Skeletal muscle tissue (tissue), 4 donors: ENCODE measurements around the gene GPR3. TPM values are rescaled to one million over a fixed set of nuclear protein-coding genes. Genes with fewer than 3 reads are reported as not detected.
"Not testable (repeated sequence)": the region's sequence is repeated elsewhere in the genome, so short reads cannot be mapped to it uniquely, and the experiment has no call there.

ENCODE experiments used
- H3K27ac ChIP-seq: one replicate; pipeline ENCODE4 v1.7.0; 2013; ENCODE audit warnings: mild to moderate bottlenecking, low read depth, low read length, inconsistent platforms
- H3K27me3 ChIP-seq, 3 donors: one replicate each; pipeline ENCODE4 v1.7.0; 2013; ENCODE audit warnings: low read length in 3 of 3; ENCODE audit not compliant: control insufficient read depth in 3 of 3, insufficient read depth in 3 of 3
- H3K36me3 ChIP-seq, 3 donors: one replicate each; pipeline ENCODE4 v1.7.0; 2013; ENCODE audit warnings: low read length in 3 of 3; ENCODE audit not compliant: control insufficient read depth in 3 of 3, insufficient read depth in 3 of 3
- H3K4me1 ChIP-seq, 3 donors: one replicate each; pipeline ENCODE4 v1.7.0; 2013; ENCODE audit warnings: low read length in 3 of 3, mild to moderate bottlenecking in 3 of 3; ENCODE audit not compliant: control insufficient read depth in 3 of 3, insufficient read depth in 3 of 3
- H3K4me3 ChIP-seq, 3 donors: one replicate each; pipeline ENCODE4 v1.7.0; 2013; ENCODE audit warnings: low read length in 3 of 3
- H3K9ac ChIP-seq, 3 donors: one replicate each; pipeline ENCODE4 v1.7.0; 2013; ENCODE audit warnings: low read length in 3 of 3, mild to moderate bottlenecking in 3 of 3, moderate library complexity in 2 of 3, low read depth in 1 of 3
- H3K9me3 ChIP-seq, 3 donors: one replicate each; pipeline ENCODE4 v1.7.0; 2013; ENCODE audit warnings: low read length in 3 of 3; ENCODE audit not compliant: control insufficient read depth in 3 of 3
- total RNA-seq: library from RNA; depleted of rRNA; stranded (reverse); fragments of >200 nt; gene quantifications from one replicate; pipeline ENCODE4 v1.2.3, GENCODE V29; 2014
- donor health status: Osteomylitis.

GPR3 gene
- total RNA-seq, 1 donor from 2014 or later, result under 0.01 TPM

DNA sequence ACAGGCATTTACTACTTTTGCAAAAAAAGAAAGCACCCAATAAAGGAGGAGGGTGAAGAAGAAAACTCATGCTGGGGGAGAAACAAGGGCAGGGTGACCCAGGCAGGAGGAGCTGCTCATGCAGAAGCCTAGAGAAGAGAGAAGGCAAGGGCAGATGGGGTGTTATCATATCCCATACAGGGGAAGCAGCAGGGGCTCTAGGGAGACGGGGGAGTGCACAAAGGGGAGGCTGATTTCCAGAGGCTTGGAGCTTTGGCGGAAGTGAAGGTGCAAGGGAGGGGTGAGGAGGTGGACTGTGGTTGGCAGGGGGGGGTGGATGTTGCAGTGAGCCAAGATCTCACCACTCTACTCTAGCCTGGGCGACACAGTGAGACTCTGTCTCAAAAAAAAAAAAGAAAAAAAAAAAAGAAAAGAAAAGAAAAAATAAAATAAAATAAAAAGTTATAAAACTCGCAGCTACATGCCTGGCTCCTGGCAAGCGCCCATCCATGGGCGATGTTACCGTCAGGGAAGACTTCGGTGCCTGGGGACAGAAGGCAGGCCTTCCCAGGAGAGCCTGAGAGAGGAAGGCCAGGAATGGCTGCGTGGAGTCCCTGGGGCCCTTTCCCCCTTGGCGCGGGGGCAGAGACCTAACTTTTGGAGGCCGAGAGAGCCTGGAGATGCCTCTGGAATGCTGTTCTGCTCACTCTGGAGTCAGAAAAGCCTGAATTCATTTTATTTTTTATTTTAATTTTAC is 14.5 kb upstream of the GPR3 start:
- Histone ChIP-seq H3K27me3 (peaks cover 0 to 2% (median 0%) of the 10 kb centered on the region in 3 donors), H3K27ac (no peak overlapping the region), H3K36me3 (no peaks in the 10 kb centered on the region), H3K9me3 (no peaks in the 10 kb centered on the region), H3K9ac (no peak overlapping the region), H3K4me3 (no peak overlapping the region), H3K4me1 (peaks cover 12 to 21% (median 13%) of the 10 kb centered on the region in 3 donors)

- Histone ChIP-seq H3K36me3 (no peaks in the 10 kb centered on the region), H3K9me3 (no peaks in the 10 kb centered on the region), H3K27me3 (peaks cover 0 to 4% (median 3%) of the 10 kb centered on the region in 3 donors), H3K4me3 (no peak overlapping the region), H3K27ac (no peak overlapping the region), H3K9ac (peak overlapping the region in 1 of 3 donors; percentile 33), H3K4me1 (peaks cover 12 to 20% (median 13%) of the 10 kb centered on the region in 3 donors)
Measured at GRCh38 chr1:27379564-27380122, 12.8 kb upstream of the GPR3 start.

DNA sequence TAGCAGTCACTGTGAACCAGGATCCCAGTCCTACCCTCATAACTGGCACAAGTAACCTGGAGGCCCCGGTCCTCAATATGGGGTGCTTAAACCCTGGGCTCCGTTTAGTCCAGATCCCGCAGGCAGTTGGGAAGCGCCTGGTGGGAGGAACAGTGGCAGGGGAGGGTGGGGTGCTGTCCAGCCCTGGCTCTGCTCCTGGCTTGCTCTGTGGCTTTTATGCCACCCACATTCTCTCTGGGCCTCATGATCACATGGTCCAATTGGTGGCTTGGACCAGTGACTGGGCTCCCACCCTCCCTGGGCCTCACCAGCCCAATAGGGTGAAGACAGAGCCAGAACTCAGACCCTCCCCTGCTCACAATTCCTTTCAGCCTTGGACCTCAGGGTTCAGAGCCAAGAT is 12.2 kb upstream of the GPR3 start:
- Histone ChIP-seq H3K36me3 (no peaks in the 10 kb centered on the region), H3K9ac (peak overlapping the region in 1 of 3 donors; percentile 33), H3K4me3 (no peak overlapping the region), H3K27me3 (peaks cover 0 to 4% (median 3%) of the 10 kb centered on the region in 3 donors), H3K27ac (no peak overlapping the region), H3K4me1 (peaks cover 12 to 17% (median 13%) of the 10 kb centered on the region in 3 donors), H3K9me3 (no peaks in the 10 kb centered on the region)

DNA sequence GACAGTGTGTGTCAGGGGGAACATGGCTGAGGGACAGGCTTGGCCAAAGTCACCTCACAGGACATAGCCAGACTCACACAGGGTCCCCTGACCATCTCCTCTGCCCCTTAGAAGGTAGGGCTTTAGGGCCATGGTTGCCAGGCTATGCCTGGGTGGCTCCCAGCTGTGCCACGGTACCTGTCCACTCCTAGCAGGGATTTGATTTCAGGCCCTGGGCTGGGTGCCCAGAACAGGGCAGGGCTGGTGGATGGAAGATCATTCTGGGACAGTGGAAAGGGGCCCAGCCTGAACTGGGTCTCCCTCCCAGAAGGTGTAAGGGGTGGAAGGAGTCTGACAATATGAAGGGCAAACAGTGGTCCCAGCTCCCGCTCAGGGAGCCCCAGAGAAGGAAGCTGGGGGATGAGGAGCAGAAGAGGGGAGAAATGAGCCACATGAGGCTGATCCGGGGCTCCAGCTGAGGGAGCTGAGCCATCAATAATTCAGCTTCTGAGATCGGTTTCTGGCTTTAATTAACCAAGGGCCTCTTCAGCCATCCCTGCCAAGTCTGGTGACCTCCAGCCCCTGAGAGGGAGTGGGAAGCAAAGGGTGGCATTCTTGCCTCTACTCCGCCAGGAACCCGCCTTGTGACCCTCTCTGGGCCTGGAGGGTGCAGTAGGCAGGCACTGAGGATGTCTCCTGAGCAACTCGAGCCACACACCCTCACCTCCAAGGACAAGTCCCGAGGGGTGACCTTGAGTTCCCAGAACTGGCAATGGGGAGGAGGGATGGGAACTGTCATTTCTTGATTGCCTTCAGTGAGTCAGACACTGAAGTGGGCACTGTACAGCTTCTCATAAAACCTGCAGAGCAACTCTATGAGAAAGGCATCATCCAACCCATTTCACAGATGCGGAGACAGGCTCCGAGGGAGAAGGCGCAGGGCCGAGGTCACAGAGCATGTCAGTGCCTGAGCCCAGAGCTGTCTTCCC is 11.4 kb upstream of the GPR3 start:
- Histone ChIP-seq H3K36me3 (no peaks in the 10 kb centered on the region), H3K9ac (peak overlapping the region in 1 of 3 donors; percentile 19), H3K9me3 (no peaks in the 10 kb centered on the region), H3K27ac (no peak overlapping the region), H3K27me3 (peaks cover 0 to 4% (median 3%) of the 10 kb centered on the region in 3 donors), H3K4me3 (no peak overlapping the region), H3K4me1 (peaks cover 12 to 15% (median 13%) of the 10 kb centered on the region in 3 donors)

DNA sequence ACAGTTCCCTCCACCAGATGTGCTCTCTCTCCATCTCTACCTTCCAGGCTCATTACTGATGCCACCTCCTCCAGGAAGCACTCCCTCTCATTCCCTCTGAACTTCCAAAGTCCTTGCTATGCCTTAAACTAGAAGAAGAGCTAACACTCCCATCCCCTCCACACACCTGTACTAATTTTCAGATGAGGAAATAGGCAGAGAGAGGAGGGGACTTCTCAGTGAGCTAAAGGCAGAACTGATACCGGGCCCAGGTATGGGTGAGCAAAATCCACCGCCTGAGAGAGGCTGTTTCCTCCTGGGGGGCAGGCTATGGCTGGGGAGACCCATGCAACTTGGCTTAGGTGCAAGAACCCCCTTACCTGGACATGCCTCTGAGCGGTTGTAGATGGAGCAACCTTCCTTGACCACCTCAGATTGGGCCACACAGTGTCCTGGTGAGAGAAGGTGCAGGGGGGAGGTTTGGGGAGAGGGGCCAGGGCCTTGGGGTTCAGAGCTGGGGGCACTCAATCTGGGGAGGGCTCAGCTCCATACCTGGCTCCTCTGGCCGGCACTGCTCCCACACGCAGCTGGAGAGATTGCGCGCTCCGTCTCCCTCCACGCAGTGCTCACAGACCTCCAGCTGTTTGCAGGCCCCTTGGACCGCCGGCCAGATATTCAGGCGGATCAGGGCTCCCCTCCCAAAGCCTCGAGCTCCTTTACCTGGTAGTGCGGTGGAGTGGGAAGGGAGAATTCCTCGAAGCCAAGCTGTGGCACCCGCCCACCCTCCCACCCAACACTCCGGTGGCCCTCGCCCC is 10.3 kb upstream of the GPR3 start:
- no peak overlapping the region for H3K9ac ChIP-seq
- no peaks in the 10 kb centered on the region for H3K9me3 ChIP-seq
- peaks cover 0 to 4% (median 3%) of the 10 kb centered on the region in 3 donors for H3K27me3 ChIP-seq
- H3K4me1 ChIP-seq, result peaks cover 12 to 15% (median 13%) of the 10 kb centered on the region in 3 donors
- H3K4me3 ChIP-seq, result no peak overlapping the region
- no peak overlapping the region for H3K27ac ChIP-seq
- H3K36me3 ChIP-seq, result no peaks in the 10 kb centered on the region

- H3K4me1 ChIP-seq, result peaks cover 12 to 13% (median 13%) of the 10 kb centered on the region in 3 donors
- H3K9ac ChIP-seq, result no peak within 1 kb of the TSS
- H3K27ac ChIP-seq, result no peak within 1 kb of the TSS
- peaks cover 0 to 4% (median 3%) of the 10 kb centered on the region in 3 donors for H3K27me3 ChIP-seq
- no peaks in the 10 kb centered on the region for H3K36me3 ChIP-seq
- no peaks in the 10 kb centered on the region for H3K9me3 ChIP-seq
- H3K4me3 ChIP-seq, result no peak within 1 kb of the TSS
Measured at GRCh38 chr1:27383039-27383605, 9.3 kb upstream of the GPR3 start, which contains the start of gene CD164L2. Gene CD164L2 (minus strand): TSS chr1:27383333. CDS start chr1:27383239, 94 bp downstream.

GRCh38 chr1:27383661-27384060 is 8.8 kb upstream of the GPR3 start:
- H3K4me1 ChIP-seq, result peaks cover 12 to 15% (median 13%) of the 10 kb centered on the region in 3 donors
- no peaks in the 10 kb centered on the region for H3K36me3 ChIP-seq
- H3K27ac ChIP-seq, result no peak overlapping the region
- peaks cover 0 to 4% (median 3%) of the 10 kb centered on the region in 3 donors for H3K27me3 ChIP-seq
- no peak overlapping the region for H3K4me3 ChIP-seq
- no peak overlapping the region for H3K9ac ChIP-seq
- H3K9me3 ChIP-seq, result no peaks in the 10 kb centered on the region

DNA sequence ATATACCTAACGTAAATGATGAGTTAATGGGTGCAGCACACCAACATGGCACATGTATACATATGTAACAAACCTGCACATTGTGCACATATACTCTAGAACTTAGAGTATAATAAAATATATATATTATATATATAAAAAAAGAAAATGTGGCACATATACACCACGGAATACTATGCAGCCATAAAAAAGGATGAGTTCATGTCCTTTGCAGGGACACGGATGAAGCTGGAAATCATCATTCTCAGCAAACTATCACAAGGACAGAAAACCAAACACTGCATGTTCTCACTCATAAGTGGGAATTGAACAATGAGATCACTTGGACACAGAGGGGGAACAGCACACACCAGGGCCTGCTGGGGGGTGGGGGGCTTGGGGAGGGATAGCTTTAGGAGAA is 7.6 kb upstream of the GPR3 start:
- not testable (repeated sequence) for H3K4me3 ChIP-seq, H3K27ac ChIP-seq, H3K36me3 ChIP-seq, H3K9ac ChIP-seq, H3K27me3 ChIP-seq, H3K9me3 ChIP-seq
- peaks cover 12 to 16% (median 13%) of the 10 kb centered on the region in 3 donors for H3K4me1 ChIP-seq
